A673 (cell line): ENCODE data around the gene PIGH.

Experiments used
- CTCF ChIP-seq: fragments of 300-800, 200-600 bp; sonication (generic); conservative IDR thresholded peaks from 2 replicates; pipeline ENCODE4 v1.5.1; 2017; ENCODE audit warnings: low read depth, mild to moderate bottlenecking, antibody characterized with exemption, low read length, moderate library complexity, mixed read lengths
- EZH2 ChIP-seq: fragments of 200-600 bp; sonication (generic); IDR thresholded peaks from 2 replicates; pipeline ENCODE4 v1.6.1; 2017; ENCODE audit warnings: borderline replicate concordance, low read depth, mild to moderate bottlenecking, mixed read lengths, antibody characterized with exemption, low read length; ENCODE audit not compliant: poor library complexity, severe bottlenecking

- no peak for TF ChIP-seq CTCF
- no peak for TF ChIP-seq EZH2
Measured at GRCh38 chr14:67559639-67560038, 40.4 kb downstream of the PIGH start.
